Loucy (cell line): ENCODE results near the gene SPDYE2.
"Not testable (repeated sequence)": the region's sequence is repeated elsewhere in the genome, so short reads cannot be mapped to it uniquely, and the experiment has no call there.

Source experiments
- H2AFZ ChIP-seq: fragments of 200-600 bp; sonication (generic); 2 replicates; pipeline ENCODE4 v1.6.0; 2016; ENCODE audit warnings: antibody characterized with exemption, mild to moderate bottlenecking, low read length, moderate library complexity
- H3F3A ChIP-seq: fragments of 200-600 bp; 2 replicates; pipeline ENCODE4 v1.6.0; 2016; ENCODE audit warnings: antibody characterized with exemption, low read depth, mild to moderate bottlenecking
- H3K27me3 ChIP-seq: fragments of 200-600 bp; sonication (generic); 2 replicates; pipeline ENCODE4 v1.6.1; 2014; ENCODE audit warnings: low read length, mild to moderate bottlenecking; ENCODE audit not compliant: insufficient read depth, poor library complexity, severe bottlenecking
- H3K36me3 ChIP-seq: fragments of 200-600 bp; sonication (generic); 2 replicates; pipeline ENCODE4 v1.6.1; 2016; ENCODE audit warnings: low read length; ENCODE audit not compliant: insufficient read depth
- H3K4me1 ChIP-seq: fragments of 200-600 bp; sonication (generic); 2 replicates; pipeline ENCODE4 v1.5.1; 2014; ENCODE audit warnings: low read length, mild to moderate bottlenecking; ENCODE audit not compliant: insufficient read depth, poor library complexity, severe bottlenecking
- H3K4me2 ChIP-seq: fragments of 200-600 bp; sonication (generic); 2 replicates; pipeline ENCODE4 v1.6.0; 2014; ENCODE audit warnings: antibody characterized with exemption, low read length, low read depth, mild to moderate bottlenecking; ENCODE audit not compliant: poor library complexity, severe bottlenecking
- H3K4me3 ChIP-seq: fragments of 200-600 bp; sonication (generic); 2 replicates; pipeline ENCODE4 v1.5.1; 2014; ENCODE audit warnings: low read length, mild to moderate bottlenecking, mixed read lengths; ENCODE audit not compliant: poor library complexity, severe bottlenecking
- H3K79me2 ChIP-seq: fragments of 200-600 bp; sonication (generic); 2 replicates; pipeline ENCODE4 v1.6.1; 2014; ENCODE audit warnings: low read length; ENCODE audit not compliant: insufficient read depth
- H3K9ac ChIP-seq: fragments of 200-600 bp; sonication (generic); 2 replicates; pipeline ENCODE4 v1.6.0; 2014; ENCODE audit warnings: mild to moderate bottlenecking, low read depth, low read length, moderate library complexity; ENCODE audit not compliant: poor library complexity, severe bottlenecking
- H3K9me2 ChIP-seq: fragments of 200-600 bp; sonication (generic); replicated peaks from 2 replicates; pipeline ENCODE4 v1.6.1; 2016; ENCODE audit warnings: low read depth, low read length, mixed read lengths
- H3K9me3 ChIP-seq: fragments of 200-600 bp; sonication (generic); 2 replicates; pipeline ENCODE4 v1.6.1; 2014; ENCODE audit warnings: mild to moderate bottlenecking, antibody characterized with exemption, low read length, low read depth; ENCODE audit not compliant: insufficient read depth
- H4K20me1 ChIP-seq: fragments of 200-600 bp; sonication (generic); 2 replicates; pipeline ENCODE4 v1.6.0; 2014; ENCODE audit warnings: antibody characterized with exemption, low read length, mild to moderate bottlenecking; ENCODE audit not compliant: insufficient read depth, poor library complexity, severe bottlenecking

SPDYE2 gene

DNA sequence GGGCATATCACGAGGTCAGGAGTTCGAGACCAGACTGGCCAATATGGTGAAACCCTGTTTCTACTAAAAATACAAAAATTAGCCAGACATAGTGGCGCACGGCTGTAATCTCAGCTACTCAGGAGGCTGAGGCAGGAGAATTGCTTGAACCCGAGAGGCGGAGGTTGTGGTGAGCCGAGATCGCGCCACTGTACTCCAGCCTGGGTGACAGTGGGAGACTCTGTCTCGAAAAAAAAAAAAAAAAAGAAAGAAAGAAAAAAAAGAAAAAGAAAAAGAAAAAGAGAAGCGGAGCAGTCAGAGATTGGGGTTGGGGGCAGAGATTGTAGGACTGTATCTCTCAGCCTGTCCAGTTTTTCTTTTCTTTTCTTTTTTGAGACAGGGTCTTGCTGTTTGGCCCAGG lies 8.3 kb upstream of the SPDYE2 start:
- not testable (repeated sequence) for H3K4me2 ChIP-seq, H3K27me3 ChIP-seq, H3F3A ChIP-seq, H4K20me1 ChIP-seq, H3K9me3 ChIP-seq, H3K4me3 ChIP-seq, H2AFZ ChIP-seq, H3K4me1 ChIP-seq, H3K79me2 ChIP-seq, H3K36me3 ChIP-seq, H3K9ac ChIP-seq, H3K9me2 ChIP-seq

DNA sequence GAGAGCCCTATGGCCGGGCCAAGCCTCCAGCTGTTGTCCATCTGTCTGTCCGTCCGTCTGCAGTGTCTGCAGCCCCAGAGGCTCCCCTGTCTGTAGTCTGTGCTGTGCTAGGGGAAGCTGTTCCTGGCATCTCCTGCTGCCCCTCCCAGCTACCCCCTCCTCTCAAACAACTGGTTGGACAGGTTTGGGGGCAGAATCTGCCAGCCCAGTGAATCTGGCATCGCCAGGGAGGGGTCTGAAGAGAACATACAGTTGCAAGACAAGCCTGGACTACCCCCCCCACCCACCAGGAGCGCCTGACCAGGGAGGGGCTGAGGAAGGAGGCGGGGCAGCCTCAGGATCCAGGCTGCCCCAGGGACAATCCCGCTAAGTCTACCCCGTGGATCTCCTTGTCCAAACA lies 7.4 kb upstream of the SPDYE2 start, which contains the start of gene UPK3BL2:
Gene UPK3BL2, minus strand, starts transcription at position 101 of the 400 bp plus-strand sequence. Its CDS starts 60 bp downstream, at position 41.
- not testable (repeated sequence) for H3K36me3 ChIP-seq, H3K4me2 ChIP-seq, H4K20me1 ChIP-seq, H3K79me2 ChIP-seq, H3K4me1 ChIP-seq, H3F3A ChIP-seq, H3K9ac ChIP-seq, H3K4me3 ChIP-seq, H3K9me2 ChIP-seq, H2AFZ ChIP-seq, H3K27me3 ChIP-seq, H3K9me3 ChIP-seq

DNA sequence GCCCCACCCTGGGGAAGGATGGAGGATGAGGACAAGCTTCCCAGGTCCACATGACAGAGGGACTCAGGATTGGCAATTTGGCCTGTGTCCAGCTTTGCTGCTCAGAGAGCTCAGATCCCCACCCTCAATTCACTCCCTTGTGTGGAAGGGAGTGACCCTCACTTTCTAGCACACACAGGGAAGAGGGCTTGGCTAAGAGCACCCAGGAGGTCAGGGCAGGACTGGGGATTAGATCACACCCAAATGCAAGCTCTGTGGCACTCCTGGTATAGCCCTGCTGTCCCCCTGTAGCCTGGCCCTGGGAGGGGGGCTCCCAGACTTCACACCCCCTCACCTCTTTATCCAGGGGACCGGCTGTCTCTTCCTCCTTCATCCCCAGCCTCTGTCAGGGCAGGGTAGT lies 6.7 kb upstream of the SPDYE2 start:
- not testable (repeated sequence) for H3K79me2 ChIP-seq, H3K4me1 ChIP-seq, H3K36me3 ChIP-seq, H3F3A ChIP-seq, H3K9me2 ChIP-seq, H2AFZ ChIP-seq, H3K9ac ChIP-seq, H3K9me3 ChIP-seq, H3K4me2 ChIP-seq, H4K20me1 ChIP-seq, H3K4me3 ChIP-seq, H3K27me3 ChIP-seq

DNA sequence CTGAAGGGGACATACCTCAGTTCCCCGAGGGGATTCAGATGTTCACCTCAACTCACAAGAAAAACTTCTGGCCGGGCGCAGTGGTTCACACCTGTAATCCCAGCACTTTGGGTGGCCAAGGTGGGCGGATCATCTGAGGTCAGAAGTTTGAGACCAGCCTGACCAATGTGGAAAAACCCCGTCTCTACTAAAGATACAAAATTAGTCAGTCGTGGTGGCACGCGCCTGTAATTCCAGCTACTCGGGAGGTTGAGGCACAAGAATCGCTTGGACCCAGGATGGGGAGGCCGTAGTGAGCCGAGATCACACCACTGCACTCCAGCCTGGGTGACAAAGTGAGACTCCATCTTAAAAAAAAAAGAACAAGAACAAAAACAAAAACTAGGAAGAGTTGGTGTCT lies 5.7 kb upstream of the SPDYE2 start:
- not testable (repeated sequence) for H3K9me3 ChIP-seq, H3K4me3 ChIP-seq, H3K4me1 ChIP-seq, H3K9me2 ChIP-seq, H3K79me2 ChIP-seq, H3K27me3 ChIP-seq, H3K9ac ChIP-seq, H3K4me2 ChIP-seq, H2AFZ ChIP-seq, H4K20me1 ChIP-seq, H3F3A ChIP-seq, H3K36me3 ChIP-seq

DNA sequence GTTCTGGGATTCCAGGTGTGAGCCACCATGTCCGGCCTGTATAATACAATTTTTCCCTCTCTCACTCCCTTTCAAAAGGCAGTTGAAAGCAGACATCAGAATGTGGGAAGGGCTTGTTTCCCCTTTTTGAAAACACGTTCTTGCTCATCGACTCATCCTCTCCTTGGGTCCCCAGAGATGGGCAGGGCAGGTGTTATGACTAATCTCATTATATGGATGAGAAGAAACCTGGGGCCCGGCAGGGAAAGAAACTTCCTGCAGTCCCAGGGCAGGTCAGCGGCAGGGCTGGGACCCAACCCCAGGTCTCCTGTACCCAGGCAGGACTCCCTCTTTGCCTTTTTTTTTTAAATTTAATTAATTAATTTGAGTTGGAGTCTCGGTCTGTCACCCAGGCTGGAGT lies 4.7 kb upstream of the SPDYE2 start:
- H3K79me2 ChIP-seq, H3K36me3 ChIP-seq, H3K4me1 ChIP-seq, H4K20me1 ChIP-seq, H3K4me2 ChIP-seq, H3K9ac ChIP-seq, H3K4me3 ChIP-seq, H3K27me3 ChIP-seq, H2AFZ ChIP-seq, H3F3A ChIP-seq, H3K9me2 ChIP-seq, H3K9me3 ChIP-seq: not testable (repeated sequence)

DNA sequence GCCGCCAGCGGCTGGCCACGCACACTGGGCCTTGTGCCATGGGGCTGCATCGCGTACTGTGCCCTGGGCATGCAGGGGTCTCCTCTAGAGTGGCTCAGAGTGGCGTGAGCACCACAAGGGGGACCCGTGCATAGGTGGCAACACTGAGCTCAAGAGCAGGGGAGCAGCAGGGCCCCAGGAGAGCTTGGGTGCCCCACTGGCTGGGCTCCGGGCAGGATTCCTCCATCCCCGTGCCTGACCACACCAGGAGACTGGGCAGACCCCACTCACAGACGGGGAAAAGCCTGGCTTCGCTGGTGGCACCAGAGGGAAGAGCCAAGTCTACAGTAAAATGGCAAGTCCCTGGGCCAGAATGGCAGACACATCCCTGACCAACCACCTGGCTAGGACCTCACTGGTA lies 17.6 kb downstream of the SPDYE2 start:
- not testable (repeated sequence) for H4K20me1 ChIP-seq, H3K4me1 ChIP-seq, H3K27me3 ChIP-seq, H3K4me3 ChIP-seq, H3K36me3 ChIP-seq, H3F3A ChIP-seq, H3K9me2 ChIP-seq, H3K9me3 ChIP-seq, H3K4me2 ChIP-seq, H2AFZ ChIP-seq, H3K9ac ChIP-seq, H3K79me2 ChIP-seq
